HepG2 (cell line): ENCODE measurements around the gene SSNA1. TPM values are rescaled to one million over a fixed set of nuclear protein-coding genes. Genes with fewer than 3 reads are reported as not detected.

Experiments
- ATAC-seq: fragments of 200-7000 bp; cut with Tn5 transposase; 3 replicates; pipeline ENCODE4 v1.9.1; 2020; ENCODE audit warnings: mild to moderate bottlenecking, moderate library complexity
- BruUV-seq: library from RNA; stranded (reverse); fragments of 400-500 nt; replicated peaks from 2 replicates; lab custom pipeline; 2021; lab: Mats Ljungman, UMichigan
- CTCF ChIA-PET: fragments of 300-600 bp; formaldehyde crosslinking; extraction: SDS; loops from one replicate; lab custom pipeline; 2021; ENCODE audit warnings: low total read pairs, inconsistent platforms, low intra/inter-chr PET ratio; lab: Yijun Ruan, JAX
- POLR2A ChIA-PET: fragments of 350-600 bp; sonication (Branson Sonifier 250); formaldehyde crosslinking; loops from one replicate; lab custom pipeline; 2020; ENCODE audit warnings: antibody characterized with exemption, inconsistent platforms; lab: Yijun Ruan, JAX
- DNase-seq: peaks from one replicate; pipeline ENCODE4 v3.0.0-alpha.2; 2015; ENCODE audit warnings: low spot score
- FAIRE-seq: peaks from 3 replicates; lab custom pipeline; 2011; peaks lifted over from hg19 to GRCh38; lab: Jason Lieb, UNC
- H2AFZ ChIP-seq: one replicate; pipeline ENCODE4 v1.6.1; 2011; ENCODE audit warnings: low read length, inconsistent platforms
- H3K27ac ChIP-seq: fragments of 300-600 bp; 3 replicates; pipeline ENCODE4 v1.8.0; 2011; ENCODE audit warnings: mixed run types, mild to moderate bottlenecking, mixed read lengths, low read length, inconsistent platforms; ENCODE audit not compliant: insufficient read depth; ENCODE audit errors: extremely low read length
- H3K27me3 ChIP-seq, 2 experiments: fragments of 200-600 bp in 1 of 2; 2 replicates in 1 of 2; 3 replicates in 1 of 2; pipeline versions ENCODE4 v1.6.0 to v1.8.0; 2011; ENCODE audit warnings: low read length in 2 of 2, mild to moderate bottlenecking in 2 of 2, moderate library complexity in 2 of 2, inconsistent platforms in 1 of 2; ENCODE audit not compliant: insufficient read depth in 2 of 2, control insufficient read depth in 1 of 2
- H3K36me3 ChIP-seq, 2 experiments: fragments of 200-600 bp in 1 of 2; replicated peaks in 1 of 2; 2 replicates in 1 of 2; 3 replicates in 1 of 2; pipeline versions ENCODE4 v1.5.1 to v1.8.0; 2011; ENCODE audit warnings: low read length in 2 of 2, inconsistent platforms in 1 of 2; ENCODE audit not compliant: insufficient read depth in 2 of 2, control insufficient read depth in 1 of 2
- H3K4me1 ChIP-seq: 2 replicates; pipeline ENCODE4 v1.5.1; 2012; ENCODE audit warnings: low read length, inconsistent platforms; ENCODE audit not compliant: insufficient read depth
- H3K4me2 ChIP-seq: 2 replicates; pipeline ENCODE4 v1.6.0; 2011; ENCODE audit warnings: low read depth, low read length, inconsistent platforms
- H3K4me3 ChIP-seq, 3 experiments: fragments of 200-600 bp in 1 of 3; sonication (generic), shearing (Covaris generic) in 1 of 3; replicated peaks in 1 of 3; 2 replicates each; pipeline ENCODE4 v1.5.1; 2011 to 2016; ENCODE audit warnings: low read length in 3 of 3, inconsistent platforms in 2 of 3, low read depth in 2 of 3, mild to moderate bottlenecking in 2 of 3, control low read depth in 1 of 3, mixed read lengths in 1 of 3; ENCODE audit not compliant: insufficient read depth in 1 of 3
- H3K79me2 ChIP-seq: one replicate; pipeline ENCODE4 v1.6.1; 2011; ENCODE audit warnings: low read length, inconsistent platforms; ENCODE audit not compliant: insufficient read depth
- H3K9ac ChIP-seq: 2 replicates; pipeline ENCODE4 v1.6.0; 2011; ENCODE audit warnings: mild to moderate bottlenecking, low read depth, low read length, inconsistent platforms; ENCODE audit not compliant: insufficient read depth
- H3K9me3 ChIP-seq: 2 replicates; pipeline ENCODE4 v1.5.1; 2012; ENCODE audit warnings: mild to moderate bottlenecking, low read length
- H4K20me1 ChIP-seq: 2 replicates; pipeline ENCODE4 v1.6.0; 2011; ENCODE audit warnings: inconsistent platforms, mild to moderate bottlenecking, low read length, moderate library complexity; ENCODE audit not compliant: insufficient read depth
- BATF2 ChIP-seq: sonication (generic); formaldehyde crosslinking; IDR thresholded peaks from 2 replicates; pipeline ENCODE4 v1.8.0; 2022; ENCODE audit warnings: mild to moderate bottlenecking, missing genetic modification reagents, moderate library complexity
- CREBL2 ChIP-seq: sonication (generic); formaldehyde crosslinking; IDR thresholded peaks from 2 replicates; pipeline ENCODE4 v1.8.1; 2023; ENCODE audit warnings: missing genetic modification reagents, mild to moderate bottlenecking, borderline replicate concordance
- FOSL2 ChIP-seq: sonication (generic); formaldehyde crosslinking; IDR thresholded peaks from 2 replicates; pipeline ENCODE4 v1.4.0; 2020; ENCODE audit warnings: missing genetic modification reagents
- HDAC2 ChIP-seq: sonication (generic); formaldehyde crosslinking; IDR thresholded peaks from 2 replicates; pipeline ENCODE4 v1.4.0; 2020; ENCODE audit warnings: missing genetic modification reagents
- ISX ChIP-seq: sonication (generic); formaldehyde crosslinking; conservative IDR thresholded peaks from 2 replicates; pipeline ENCODE4 v1.5.0; 2020; ENCODE audit warnings: missing genetic modification reagents
- KAT8 ChIP-seq: IDR thresholded peaks from 2 replicates; pipeline ENCODE4 v1.6.1; 2016; ENCODE audit warnings: missing genetic modification reagents, missing compliant biosample characterization
- MAFK ChIP-seq, 2 experiments: IDR thresholded peaks in 1 of 2; conservative IDR thresholded peaks in 1 of 2; 2 replicates each; pipeline ENCODE4 v1.6.1; 2011; ENCODE audit warnings: improper control_type of control experiment in 2 of 2, low read length in 2 of 2
- NR1H2 ChIP-seq: sonication (generic); formaldehyde crosslinking; IDR thresholded peaks from 2 replicates; pipeline ENCODE4 v1.8.1; 2022; ENCODE audit warnings: low read depth, missing genetic modification reagents, borderline replicate concordance
- PHF20 ChIP-seq: sonication (generic); formaldehyde crosslinking; IDR thresholded peaks from 2 replicates; pipeline ENCODE4 v1.5.0; 2020; ENCODE audit warnings: mild to moderate bottlenecking, missing genetic modification reagents
- SNRNP70 ChIP-seq: fragments of 200-400 bp; formaldehyde crosslinking; IDR thresholded peaks from 2 replicates; pipeline ENCODE4 v1.6.1; 2017; ENCODE audit warnings: mild to moderate bottlenecking, low read depth, low read length, moderate library complexity
- SPEN ChIP-seq: sonication (generic); formaldehyde crosslinking; IDR thresholded peaks from 2 replicates; pipeline ENCODE4 v1.5.1; 2020; ENCODE audit warnings: low read depth, mild to moderate bottlenecking, missing genetic modification reagents
- TMF1 ChIP-seq: sonication (generic); formaldehyde crosslinking; IDR thresholded peaks from 2 replicates; pipeline ENCODE4 v1.8.1; 2022; ENCODE audit warnings: low read depth, missing genetic modification reagents
- YY1 ChIP-seq: IDR thresholded peaks from 2 replicates; pipeline ENCODE4 v1.6.1; 2011; ENCODE audit warnings: low read length, low read depth, moderate library complexity, mild to moderate bottlenecking; ENCODE audit not compliant: insufficient read depth, insufficient replicate concordance
- ZC3H13 ChIP-seq: sonication (generic); formaldehyde crosslinking; IDR thresholded peaks from 2 replicates; pipeline ENCODE4 v1.8.1; 2023; ENCODE audit warnings: mild to moderate bottlenecking, missing genetic modification reagents, moderate library complexity
- ZNF513 ChIP-seq: sonication (generic); formaldehyde crosslinking; conservative IDR thresholded peaks from 2 replicates; pipeline ENCODE4 v1.5.0; 2020; ENCODE audit warnings: missing genetic modification reagents
- ZNF556 ChIP-seq: sonication (generic); formaldehyde crosslinking; IDR thresholded peaks from 2 replicates; pipeline ENCODE4 v1.4.0; 2020; ENCODE audit warnings: mild to moderate bottlenecking, missing genetic modification reagents, borderline replicate concordance
- ZNF564 ChIP-seq: sonication (generic); formaldehyde crosslinking; IDR thresholded peaks from 2 replicates; pipeline ENCODE4 v1.8.1; 2023; ENCODE audit warnings: mild to moderate bottlenecking, missing genetic modification reagents
- ZXDC ChIP-seq: sonication (generic); formaldehyde crosslinking; IDR thresholded peaks from 2 replicates; pipeline ENCODE4 v1.5.0; 2020; ENCODE audit warnings: mild to moderate bottlenecking, missing genetic modification reagents
- whole genome bisulfite sequencing: methylation state at CpG from one replicate; pipeline ENCODE4 v1.1.6; 2017; ENCODE audit warnings: low lambda C conversion rate; 5-methylcytosine and 5-hydroxymethylcytosine counted together
- in situ Hi-C: cut with HindIII; loops from 2 replicates; pipeline ENCODE4 v1.10.0; 2017; ENCODE audit warnings: low pct_unique_long_range_greater_than_20kb; ENCODE audit not compliant: extremely low pct_ligation_motif_present
- intact Hi-C: fragments of 100-400 bp; cut with micrococcal nuclease; formaldehyde crosslinking; loops from one replicate; pipeline ENCODE4 v1.10.0; 2022; ENCODE audit not compliant: unreplicated experiment
- polyA plus RNA-seq, 8 experiments: library from polyadenylated mRNA; depleted of rRNA in 3 of 8; stranded (reverse) in 7 of 8; unstranded in 1 of 8; fragments of >200 nt; fragmentation: Illumina TruSeq in 4 of 8; extraction: Trizol in 4 of 8; gene quantifications; 2 replicates each; pipeline versions ENCODE4 v1.2.1 to v1.2.3, GENCODE V29; 2011 to 2016; ENCODE audit warnings: low read depth in 4 of 8, missing spikeins in 1 of 8, mixed read lengths in 1 of 8; ENCODE audit not compliant: insufficient read depth in 1 of 8
- total RNA-seq, 5 experiments: library from RNA; depleted of rRNA; stranded (reverse); fragments of >200 nt; fragmentation: Illumina TruSeq; extraction: Trizol; gene quantifications; 2 replicates each; pipeline ENCODE4 v1.2.3, GENCODE V29; 2016; ENCODE audit warnings: low read depth in 1 of 5

Gene SSNA1
- total and polyA plus RNA-seq, 2 of the 13 experiments (the other 11 are each of a cell fraction or from before 2014, with no cell fraction given): 35.9 to 49.4 TPM

DNA sequence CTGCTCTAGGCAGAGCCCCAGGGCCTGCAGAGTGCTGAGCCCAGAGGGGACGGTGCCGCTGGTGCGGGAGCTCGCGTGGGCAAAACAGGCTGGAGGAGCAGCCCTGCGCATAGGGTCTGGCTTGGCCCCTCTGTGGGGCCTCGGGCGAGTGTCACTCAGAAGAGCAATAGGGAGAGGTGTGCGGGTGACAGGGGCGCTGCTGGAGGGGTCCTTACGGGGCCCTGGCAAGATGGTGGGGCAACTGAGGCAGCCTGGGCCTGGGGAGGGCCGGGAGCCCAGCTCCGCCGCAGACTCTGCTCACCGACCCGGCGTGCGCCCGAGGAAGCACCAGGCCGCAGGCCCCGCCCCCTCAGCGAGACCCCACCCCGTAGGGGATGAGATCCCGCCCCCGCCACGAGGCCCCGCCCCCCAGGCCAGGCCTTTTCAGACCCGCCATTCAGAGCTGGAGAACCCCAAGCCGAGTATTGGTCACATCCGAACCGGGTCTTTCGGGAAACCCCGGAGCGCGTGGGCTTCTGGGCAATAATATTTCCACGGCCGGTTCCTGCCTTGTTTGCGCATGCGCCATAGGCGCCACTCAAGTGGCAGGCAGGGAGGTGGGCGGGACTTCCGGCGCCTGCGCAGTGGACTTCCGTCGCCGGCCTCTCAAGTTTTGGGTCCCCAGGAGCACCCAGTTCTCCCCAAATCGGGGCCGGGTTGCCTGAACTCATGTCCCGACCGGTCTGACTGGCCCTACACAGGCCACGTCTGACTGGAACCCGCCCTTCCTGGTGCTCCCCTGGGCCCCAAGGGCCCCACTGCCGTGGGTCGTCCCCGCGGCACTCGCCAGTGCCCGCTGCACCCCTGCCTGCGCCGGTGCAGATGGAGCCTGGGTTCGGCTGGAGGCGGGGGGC, 34.8 kb downstream of the SSNA1 start:
- 2% methylated on average over 18 of the region's 63 CpGs for WGBS
- POLR2A ChIA-PET: interaction anchor here (0.7 to 13.4 kb wide), 16 partner anchors 12 to 169 kb away, joined by 3 to 225 read pairs (median 12); partner anchors contain the start of genes ANAPC2, ENTPD2, MAN1B1 and NDOR1
- no TSS peak for BruUV-seq
- TF ChIP-seq MAFK (conservative IDR thresholded peaks at IDR 0.05 in 1 of 2, IDR thresholded peaks at IDR 0.05 in 1 of 2; ENCODE audit: low read length in 2 of 2) (no peak), ISX (CRISPR knock-in tag) (no peak), NR1H2 (no peak), TMF1 (no peak), ZNF556 (CRISPR knock-in tag) (peak; percentile 63; the same call in 1 of the 2 replicates), PHF20 (CRISPR knock-in tag) (peak; percentile 78), ZNF564 (CRISPR knock-in tag) (no peak), YY1 (peak; percentile 84), ZXDC (peak; percentile 66), SPEN (CRISPR knock-in tag) (peak; percentile 37; the same call in 1 of the 2 replicates), CREBL2 (no peak; the same call in 1 of the 2 replicates), ZNF513 (CRISPR knock-in tag) (no peak), KAT8 (CRISPR knock-in tag) (peak; percentile 60), FOSL2 (no peak), BATF2 (0 out of 2 replicates have a peak, but pooled peaks have one; percentile 75), HDAC2 (CRISPR knock-in tag) (0 out of 2 replicates have a peak, but pooled peaks have one; percentile 7), SNRNP70 (no peak), ZC3H13 (peak; percentile 18)

More for the DNA sequence above, 34.8 kb downstream of the SSNA1 start:
- FAIRE-seq (peak; percentile 91), DNase-seq (peak; percentile 98), ATAC-seq (peak; percentile 44)
- Histone ChIP-seq H4K20me1 (peaks cover 4% of the 10 kb centered on the region; the same call in 1 of the 2 replicates), H2AFZ (no peak overlapping the region), H3K9me3 (no peaks in the 10 kb centered on the region), H3K27ac (peak overlapping the region; percentile 76), H3K79me2 (peaks cover 3% of the 10 kb centered on the region), H3K9ac (peak overlapping the region; percentile 94), H3K27me3 (no peaks in the 10 kb centered on the region; a peak in 1 of 5 replicates), H3K4me2 (peak overlapping the region; percentile 100), H3K4me3 (peak overlapping the region; percentile 84 to 99 (median 92)), H3K36me3 (no peaks in the 10 kb centered on the region), H3K4me1 (peaks cover 64% of the 10 kb centered on the region)
- in situ Hi-C loops (no loop called here), intact Hi-C loops (loop anchor here (2.0 kb wide), 2 partner anchors 13 to 23 kb away; partner anchors contain the start of gene TPRN)
- CTCF ChIA-PET: no interaction called here
